SH-SY5Y (cell line): Measurements from ENCODE around the gene ARF4.

Experiments
- GATA2 ChIP-seq: IDR thresholded peaks from 2 replicates; pipeline ENCODE4 v1.6.1; 2011; ENCODE audit warnings: mild to moderate bottlenecking, low read depth, low read length
- GATA3 ChIP-seq: IDR thresholded peaks from 2 replicates; pipeline ENCODE4 v1.6.1; 2011; ENCODE audit warnings: low read depth, mild to moderate bottlenecking, low read length, moderate library complexity

GRCh38 chr3:57570878-57571277, 26.3 kb downstream of the ARF4 start:
- no peak for TF ChIP-seq GATA2
- no peak for TF ChIP-seq GATA3
